ENCODE measurements around the gene RPL29. TPM values are rescaled to one million over a fixed set of nuclear protein-coding genes. Genes with fewer than 3 reads are reported as not detected.

The RPL29 gene
- total and polyA plus RNA-seq, 2 donors (not counting 3 experiments of a cell fraction or from before 2014, with no cell fraction given) = 1,236 to 2,177 TPM

DNA sequence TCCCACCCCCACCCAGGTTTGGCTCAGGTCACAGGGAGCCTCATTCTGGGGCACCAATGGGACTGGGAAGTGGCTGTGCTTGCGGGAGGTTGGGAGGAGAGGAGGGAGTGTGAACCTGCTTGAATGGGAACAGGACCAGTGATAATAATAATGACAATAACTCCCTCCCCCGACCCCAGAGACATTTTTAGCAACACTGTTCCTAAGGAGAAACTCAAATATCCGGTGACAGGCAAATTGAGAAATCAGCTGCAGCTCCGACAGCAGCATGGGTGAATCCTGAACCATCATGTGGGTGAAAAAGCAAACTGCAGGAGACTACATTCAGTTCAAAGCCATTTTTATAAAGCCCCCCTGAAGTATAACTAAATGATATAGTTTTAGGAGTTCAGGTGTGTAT, 11.6 kb upstream of the RPL29 start:
- no peaks in the 10 kb centered on the region for H3K36me3 ChIP-seq (ENCODE audit: control insufficient read depth in 2 of 2, extremely low read depth in 1 of 2, insufficient read depth in 2 of 2, low read length in 2 of 2)
- BruUV-seq (replicated peaks) = no TSS peak
- DNase-seq (ENCODE audit: low read depth, low spot score) (no peak), FAIRE-seq (no peak)
- H3K4me2 ChIP-seq (ENCODE audit: insufficient read depth, low read length) = no peak overlapping the region
- no peak overlapping the region for H3K4me3 ChIP-seq (replicated peaks in 1 of 3; ENCODE audit: insufficient read depth in 1 of 3, low read depth in 1 of 3, low read length in 3 of 3)
- H3K27me3 ChIP-seq (ENCODE audit: control insufficient read depth in 2 of 2, insufficient read depth in 2 of 2, low read length in 2 of 2) = no peaks in the 10 kb centered on the region
- H3K27ac ChIP-seq (ENCODE audit: insufficient read depth, low read depth, low read length) = no peak overlapping the region
- ChIA-PET POLR2A (no interaction called here), CTCF (interaction anchor here (10.4 kb wide), 1 partner anchor 47 kb away, joined by 260 read pairs; the partner anchor contains the start of gene DUSP7)
- intact Hi-C loops (cut with micrococcal nuclease) = loop anchor here (2.0 kb wide), 1 partner anchor 40 kb away; no protein-coding TSS in a partner anchor
- H3K79me2 ChIP-seq (ENCODE audit: control insufficient read depth, insufficient read depth, low read length) = no peaks in the 10 kb centered on the region
- peaks cover 9% of the 10 kb centered on the region for H3K4me1 ChIP-seq (ENCODE audit: control insufficient read depth, extremely low read depth, insufficient read depth, low read length)
- no peak overlapping the region for H3K9ac ChIP-seq (replicated peaks; ENCODE audit: extremely low read depth, insufficient read depth, low read length)
- dilution Hi-C loops (cut with MboI; ENCODE audit: extremely low pct_ligation_motif_present, low sequenced_read_pairs) = no loop called here
- no peak for TF ChIP-seq POLR2AphosphoS5 (IDR thresholded peaks at IDR 0.05; ENCODE audit: insufficient read depth, low read depth, low read length)
- no peak for TF ChIP-seq EZH2 (IDR thresholded peaks at IDR 0.05; ENCODE audit: borderline replicate concordance, low read depth, low read length, severe bottlenecking)
- TF ChIP-seq JUN (IDR thresholded peaks at IDR 0.05; ENCODE audit: borderline replicate concordance, insufficient read depth, insufficient read length, low read depth) = no peak
- TF ChIP-seq FOS (IDR thresholded peaks at IDR 0.05; ENCODE audit: borderline replicate concordance, insufficient read depth, low read length) = no peak
- TF ChIP-seq POLR2A (IDR thresholded peaks at IDR 0.05; ENCODE audit: low read depth, low read length) = no peak
- no peak for TF ChIP-seq MYC (IDR thresholded peaks at IDR 0.05; ENCODE audit: low read depth, low read length)
- no peaks in the 10 kb centered on the region for H3K9me1 ChIP-seq (replicated peaks; ENCODE audit: control insufficient read depth, extremely low read depth, insufficient read depth, low read length)
- no peaks in the 10 kb centered on the region for H3K9me3 ChIP-seq (replicated peaks; ENCODE audit: control insufficient read depth, insufficient read depth, low read length)
- H2AFZ ChIP-seq (ENCODE audit: low read depth, low read length) = no peak overlapping the region
- H4K20me1 ChIP-seq (replicated peaks; ENCODE audit: control insufficient read depth, extremely low read depth, insufficient read depth, low read length) = no peaks in the 10 kb centered on the region

DNA sequence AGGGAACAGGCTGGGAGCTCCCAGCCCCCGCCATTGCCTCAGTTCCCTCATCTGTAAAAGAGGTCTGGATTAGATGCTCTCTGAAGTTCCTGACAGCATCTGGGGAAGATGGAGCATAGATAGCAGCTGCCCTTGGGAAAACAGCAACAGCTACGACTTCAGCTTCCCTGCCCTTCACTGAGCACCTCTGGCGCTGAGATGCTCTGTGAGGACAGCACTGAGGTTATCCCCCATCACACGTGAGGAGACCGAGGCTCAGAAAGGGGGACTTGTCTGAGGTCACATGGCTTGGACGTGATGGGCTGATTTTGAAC, 11.1 kb upstream of the RPL29 start:
- no peaks in the 10 kb centered on the region for H3K9me3 ChIP-seq (replicated peaks; ENCODE audit: control insufficient read depth, insufficient read depth, low read length)
- no TSS peak for BruUV-seq (replicated peaks)
- FAIRE-seq (no peak), DNase-seq (ENCODE audit: low read depth, low spot score) (no peak)
- peaks cover 8% of the 10 kb centered on the region for H3K4me1 ChIP-seq (ENCODE audit: control insufficient read depth, extremely low read depth, insufficient read depth, low read length)
- H3K27me3 ChIP-seq (ENCODE audit: control insufficient read depth in 2 of 2, insufficient read depth in 2 of 2, low read length in 2 of 2) = no peaks in the 10 kb centered on the region
- TF ChIP-seq JUN (IDR thresholded peaks at IDR 0.05; ENCODE audit: borderline replicate concordance, insufficient read depth, insufficient read length, low read depth) (no peak), EZH2 (IDR thresholded peaks at IDR 0.05; ENCODE audit: borderline replicate concordance, low read depth, low read length, severe bottlenecking) (no peak), POLR2A (IDR thresholded peaks at IDR 0.05; ENCODE audit: low read depth, low read length) (no peak), FOS (IDR thresholded peaks at IDR 0.05; ENCODE audit: borderline replicate concordance, insufficient read depth, low read length) (no peak), GATA2 (IDR thresholded peaks at IDR 0.05; ENCODE audit: insufficient read depth, insufficient read length, low read depth, low read length) (no peak), POLR2AphosphoS5 (IDR thresholded peaks at IDR 0.05; ENCODE audit: insufficient read depth, low read depth, low read length) (no peak), MYC (IDR thresholded peaks at IDR 0.05; ENCODE audit: low read depth, low read length) (no peak)
- TF ChIP-seq, protein P1, sequence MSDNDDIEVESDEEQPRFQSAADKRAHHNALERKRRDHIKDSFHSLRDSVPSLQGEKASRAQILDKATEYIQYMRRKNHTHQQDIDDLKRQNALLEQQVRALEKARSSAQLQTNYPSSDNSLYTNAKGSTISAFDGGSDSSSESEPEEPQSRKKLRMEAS (IDR thresholded peaks at IDR 0.05; ENCODE audit: insufficient read depth, insufficient read length) = no peak
- TF ChIP-seq, protein P2, sequence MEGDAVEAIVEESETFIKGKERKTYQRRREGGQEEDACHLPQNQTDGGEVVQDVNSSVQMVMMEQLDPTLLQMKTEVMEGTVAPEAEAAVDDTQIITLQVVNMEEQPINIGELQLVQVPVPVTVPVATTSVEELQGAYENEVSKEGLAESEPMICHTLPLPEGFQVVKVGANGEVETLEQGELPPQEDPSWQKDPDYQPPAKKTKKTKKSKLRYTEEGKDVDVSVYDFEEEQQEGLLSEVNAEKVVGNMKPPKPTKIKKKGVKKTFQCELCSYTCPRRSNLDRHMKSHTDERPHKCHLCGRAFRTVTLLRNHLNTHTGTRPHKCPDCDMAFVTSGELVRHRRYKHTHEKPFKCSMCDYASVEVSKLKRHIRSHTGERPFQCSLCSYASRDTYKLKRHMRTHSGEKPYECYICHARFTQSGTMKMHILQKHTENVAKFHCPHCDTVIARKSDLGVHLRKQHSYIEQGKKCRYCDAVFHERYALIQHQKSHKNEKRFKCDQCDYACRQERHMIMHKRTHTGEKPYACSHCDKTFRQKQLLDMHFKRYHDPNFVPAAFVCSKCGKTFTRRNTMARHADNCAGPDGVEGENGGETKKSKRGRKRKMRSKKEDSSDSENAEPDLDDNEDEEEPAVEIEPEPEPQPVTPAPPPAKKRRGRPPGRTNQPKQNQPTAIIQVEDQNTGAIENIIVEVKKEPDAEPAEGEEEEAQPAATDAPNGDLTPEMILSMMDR (IDR thresholded peaks at IDR 0.05; ENCODE audit: extremely low read depth in 1 of 2, insufficient read depth in 1 of 2, low read depth in 1 of 2, low read length in 2 of 2) = no peak
- no peak overlapping the region for H2AFZ ChIP-seq (ENCODE audit: low read depth, low read length)
- dilution Hi-C loops (cut with MboI; ENCODE audit: extremely low pct_ligation_motif_present, low sequenced_read_pairs) (no loop called here), intact Hi-C loops (cut with micrococcal nuclease) (loop anchor here (2.0 kb wide), 1 partner anchor 40 kb away; no protein-coding TSS in a partner anchor)
- no peaks in the 10 kb centered on the region for H3K9me1 ChIP-seq (replicated peaks; ENCODE audit: control insufficient read depth, extremely low read depth, insufficient read depth, low read length)
- no peak overlapping the region for H3K9ac ChIP-seq (replicated peaks; ENCODE audit: extremely low read depth, insufficient read depth, low read length)
- CTCF ChIA-PET = interaction anchor here (10.4 kb wide), 1 partner anchor 47 kb away, joined by 260 read pairs; the partner anchor contains the start of gene DUSP7
- POLR2A ChIA-PET = no interaction called here
- no peaks in the 10 kb centered on the region for H4K20me1 ChIP-seq (replicated peaks; ENCODE audit: control insufficient read depth, extremely low read depth, insufficient read depth, low read length)
- H3K4me3 ChIP-seq (replicated peaks in 1 of 3; ENCODE audit: insufficient read depth in 1 of 3, low read depth in 1 of 3, low read length in 3 of 3) = no peak overlapping the region
- H3K27ac ChIP-seq (ENCODE audit: insufficient read depth, low read depth, low read length) = no peak overlapping the region
- H3K79me2 ChIP-seq (ENCODE audit: control insufficient read depth, insufficient read depth, low read length) = no peaks in the 10 kb centered on the region
- H3K4me2 ChIP-seq (ENCODE audit: insufficient read depth, low read length) = no peak overlapping the region
- H3K36me3 ChIP-seq (ENCODE audit: control insufficient read depth in 2 of 2, extremely low read depth in 1 of 2, insufficient read depth in 2 of 2, low read length in 2 of 2) = no peaks in the 10 kb centered on the region

All from endothelial cell of umbilical vein (primary cell).